ENCODE measurements around the gene MAPK11.

MAPK11 gene

GRCh38 chr22:50316114-50317065, 46.2 kb upstream of the MAPK11 start:
- Histone ChIP-seq H3K4me1 (peaks cover 9% of the 10 kb centered on the region), H3K36me3 (no peaks in the 10 kb centered on the region), H3K4me3 (ENCODE audit: low read depth, low read length) (no peak overlapping the region), H3K27me3 (no peaks in the 10 kb centered on the region), H3K9me3 (no peaks in the 10 kb centered on the region)
- TF ChIP-seq, protein P1, sequence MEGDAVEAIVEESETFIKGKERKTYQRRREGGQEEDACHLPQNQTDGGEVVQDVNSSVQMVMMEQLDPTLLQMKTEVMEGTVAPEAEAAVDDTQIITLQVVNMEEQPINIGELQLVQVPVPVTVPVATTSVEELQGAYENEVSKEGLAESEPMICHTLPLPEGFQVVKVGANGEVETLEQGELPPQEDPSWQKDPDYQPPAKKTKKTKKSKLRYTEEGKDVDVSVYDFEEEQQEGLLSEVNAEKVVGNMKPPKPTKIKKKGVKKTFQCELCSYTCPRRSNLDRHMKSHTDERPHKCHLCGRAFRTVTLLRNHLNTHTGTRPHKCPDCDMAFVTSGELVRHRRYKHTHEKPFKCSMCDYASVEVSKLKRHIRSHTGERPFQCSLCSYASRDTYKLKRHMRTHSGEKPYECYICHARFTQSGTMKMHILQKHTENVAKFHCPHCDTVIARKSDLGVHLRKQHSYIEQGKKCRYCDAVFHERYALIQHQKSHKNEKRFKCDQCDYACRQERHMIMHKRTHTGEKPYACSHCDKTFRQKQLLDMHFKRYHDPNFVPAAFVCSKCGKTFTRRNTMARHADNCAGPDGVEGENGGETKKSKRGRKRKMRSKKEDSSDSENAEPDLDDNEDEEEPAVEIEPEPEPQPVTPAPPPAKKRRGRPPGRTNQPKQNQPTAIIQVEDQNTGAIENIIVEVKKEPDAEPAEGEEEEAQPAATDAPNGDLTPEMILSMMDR (IDR thresholded peaks at IDR 0.05; ENCODE audit: low read depth, low read length), result no peak
- DNase-seq, result peak; percentile 7

DNA sequence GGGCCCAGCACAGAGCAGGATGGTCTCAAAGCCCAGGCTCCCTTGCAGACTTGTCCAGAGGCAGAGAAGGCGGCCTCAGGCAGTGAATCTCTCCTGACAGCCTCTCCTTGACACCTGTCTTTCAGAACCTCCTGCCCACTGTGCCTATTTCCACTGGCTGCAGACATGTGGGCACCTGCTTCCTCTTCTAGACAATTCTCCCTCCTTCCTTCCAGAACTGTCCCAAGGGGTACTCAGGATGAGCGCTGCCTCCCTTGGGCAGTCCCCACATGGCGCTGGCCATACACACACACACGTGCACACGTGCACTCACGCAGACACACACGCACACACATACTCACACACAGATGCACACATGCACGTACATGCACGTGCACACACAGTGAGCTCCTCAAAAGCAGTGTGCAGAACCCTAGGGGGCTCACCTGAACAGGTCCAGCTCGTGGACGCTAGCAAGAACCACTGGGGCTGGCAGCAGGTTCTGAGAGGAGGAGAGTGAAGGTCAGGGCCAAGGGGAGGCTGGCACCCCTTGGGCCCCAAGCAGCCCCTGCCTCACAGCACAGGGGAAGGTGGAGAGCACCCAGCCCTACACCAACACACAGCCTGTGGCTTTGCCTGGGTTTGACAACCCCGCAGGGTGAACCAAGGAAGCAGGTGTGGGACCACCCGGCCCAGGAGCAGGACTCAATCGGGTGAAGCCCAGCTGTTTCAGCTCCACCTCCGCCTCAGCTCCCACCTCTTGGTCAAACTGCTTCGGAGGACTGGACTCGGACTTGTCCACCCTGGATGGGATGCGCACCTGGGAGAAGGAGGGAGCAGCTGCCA, 45.3 kb upstream of the MAPK11 start:
- H3K27me3 ChIP-seq, result no peaks in the 10 kb centered on the region
- no peaks in the 10 kb centered on the region for H3K36me3 ChIP-seq
- H3K4me1 ChIP-seq, result peaks cover 9% of the 10 kb centered on the region
- TF ChIP-seq, protein P1 (IDR thresholded peaks at IDR 0.05; ENCODE audit: low read depth, low read length), result no peak
- H3K9me3 ChIP-seq, result no peaks in the 10 kb centered on the region
- H3K4me3 ChIP-seq (ENCODE audit: low read depth, low read length), result no peak overlapping the region
- peak; percentile 11 for DNase-seq

DNA sequence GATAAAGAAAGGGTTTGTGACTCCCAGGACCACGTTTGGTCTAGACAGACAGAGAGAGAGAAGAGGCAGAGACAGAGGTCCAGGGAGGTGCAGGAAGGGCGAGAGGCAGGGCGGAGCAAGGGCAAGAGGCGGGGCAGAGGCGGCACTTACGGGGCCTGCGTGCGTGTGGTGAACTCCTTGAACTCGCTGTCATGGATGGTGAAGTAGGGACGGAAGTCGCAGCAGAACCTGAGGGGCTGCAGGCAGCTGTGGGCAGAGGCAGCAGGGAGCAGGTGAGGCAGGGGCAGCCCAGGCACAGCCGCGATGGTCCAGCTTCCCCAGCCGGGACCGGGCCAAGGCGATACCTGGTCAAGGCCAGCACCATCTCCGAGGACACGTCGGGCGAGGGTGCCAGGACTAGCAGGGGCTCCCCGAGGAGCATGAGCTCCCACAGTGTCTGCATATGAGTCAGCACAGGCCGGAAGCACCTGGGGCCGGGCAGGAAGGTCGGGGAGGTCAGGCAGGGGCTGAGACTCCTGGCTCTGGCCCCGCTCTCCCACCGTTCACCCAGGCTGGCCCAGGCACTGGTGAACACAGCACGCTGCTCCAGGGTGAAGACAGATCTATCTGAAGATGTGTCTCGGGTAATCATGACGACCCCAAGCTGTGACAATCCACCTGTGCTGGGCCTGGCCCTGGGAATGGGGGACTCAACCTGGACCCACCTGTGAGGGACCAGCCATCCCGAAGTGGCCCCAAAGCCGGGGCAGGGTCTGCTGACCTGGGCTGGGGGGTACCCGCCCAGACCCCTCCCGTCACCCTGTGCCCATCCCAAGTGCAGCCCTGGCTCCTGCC, 44.5 kb upstream of the MAPK11 start:
- no peaks in the 10 kb centered on the region for H3K9me3 ChIP-seq
- DNase-seq, result peak; percentile 19
- peaks cover 15% of the 10 kb centered on the region for H3K4me1 ChIP-seq
- H3K4me3 ChIP-seq (ENCODE audit: low read depth, low read length), result no peak overlapping the region
- TF ChIP-seq, protein P1 (IDR thresholded peaks at IDR 0.05; ENCODE audit: low read depth, low read length), result no peak
- no peaks in the 10 kb centered on the region for H3K27me3 ChIP-seq
- no peaks in the 10 kb centered on the region for H3K36me3 ChIP-seq

DNA sequence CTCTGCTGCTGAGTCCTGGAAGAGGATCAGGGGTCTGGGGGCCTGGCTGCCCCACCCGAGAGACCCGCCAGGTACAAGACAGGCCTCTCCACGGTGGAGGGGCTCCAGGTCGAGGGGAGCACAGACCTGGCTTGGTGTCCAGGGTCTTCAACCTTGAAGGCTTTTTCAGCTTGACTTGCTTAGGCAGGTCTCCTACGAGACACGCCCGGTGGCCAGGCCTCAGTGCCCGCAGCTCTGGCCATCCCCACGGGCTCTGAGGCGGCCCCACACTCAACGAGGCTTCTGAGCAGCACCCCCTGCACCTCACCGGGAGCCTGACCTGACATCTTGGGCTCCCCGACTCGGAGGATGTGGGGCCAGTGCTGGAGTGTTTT, 43.9 kb upstream of the MAPK11 start:
- Histone ChIP-seq H3K4me1 (peaks cover 20% of the 10 kb centered on the region), H3K27me3 (no peaks in the 10 kb centered on the region), H3K4me3 (ENCODE audit: low read depth, low read length) (no peak overlapping the region), H3K36me3 (no peaks in the 10 kb centered on the region), H3K9me3 (no peaks in the 10 kb centered on the region)
- DNase-seq, result peak; percentile 7
- TF ChIP-seq, protein P1 (IDR thresholded peaks at IDR 0.05; ENCODE audit: low read depth, low read length), result no peak

- Histone ChIP-seq H3K4me3 (ENCODE audit: low read depth, low read length) (no peak overlapping the region), H3K27me3 (no peaks in the 10 kb centered on the region), H3K4me1 (peaks cover 20% of the 10 kb centered on the region), H3K9me3 (no peaks in the 10 kb centered on the region), H3K36me3 (no peaks in the 10 kb centered on the region)
- peak; percentile 26 for DNase-seq
- TF ChIP-seq, protein P1 (IDR thresholded peaks at IDR 0.05; ENCODE audit: low read depth, low read length), result no peak
These were observed 43.4 kb upstream of the MAPK11 start for GRCh38 chr22:50313600-50313999.
